ENCODE measurements around the gene IFT81. TPM values are rescaled to one million over a fixed set of nuclear protein-coding genes. Genes with fewer than 3 reads are reported as not detected.

IFT81 gene
- total and polyA plus RNA-seq, 7 donors: 1.8 to 42.7 (median 20.4) TPM

- Histone ChIP-seq H3K4me1 (peaks cover 0 to 12% (median 8%) of the 10 kb centered on the region in 4 donors), H3K9me3 (no peaks in the 10 kb centered on the region), H3K27me3 (no peaks in the 10 kb centered on the region), H3K27ac (no peak overlapping the region), H3K4me3 (no peak overlapping the region), H3K36me3 (no peaks in the 10 kb centered on the region)
- WGBS, 2 donors: 95 to 96% methylated on average over 4 of the region's 4 CpGs
- DNase-seq: no peak
- TF ChIP-seq POLR2A (IDR thresholded peaks at IDR 0.05) (no peak), POLR2AphosphoS5 (IDR thresholded peaks at IDR 0.05) (no peak), CTCF (IDR thresholded peaks at IDR 0.05) (no peak), EP300 (IDR thresholded peaks at IDR 0.05) (no peak)
- intact Hi-C loops (cut with DNase I): no loop called here
These were observed 105.3 kb downstream of the IFT81 start for GRCh38 chr12:110229409-110229808.

GRCh38 chr12:110230655-110231054, 106.5 kb downstream of the IFT81 start:
- H3K27ac ChIP-seq: no peak overlapping the region
- H3K4me3 ChIP-seq: no peak overlapping the region
- H3K27me3 ChIP-seq: no peaks in the 10 kb centered on the region
- intact Hi-C loops (cut with DNase I): no loop called here
- DNase-seq: no peak
- TF ChIP-seq EP300 (IDR thresholded peaks at IDR 0.05): no peak
- TF ChIP-seq POLR2AphosphoS5 (IDR thresholded peaks at IDR 0.05): no peak
- no peak for TF ChIP-seq POLR2A (IDR thresholded peaks at IDR 0.05)
- no peak for TF ChIP-seq CTCF (IDR thresholded peaks at IDR 0.05)
- no peaks in the 10 kb centered on the region for H3K9me3 ChIP-seq
- 83 to 87% methylated on average over 1 of the region's 1 CpG for WGBS, 2 donors
- peaks cover 0 to 4% (median 0%) of the 10 kb centered on the region in 4 donors for H3K4me1 ChIP-seq
- no peaks in the 10 kb centered on the region for H3K36me3 ChIP-seq

GRCh38 chr12:110233212-110233903, 109.2 kb downstream of the IFT81 start:
- TF ChIP-seq POLR2AphosphoS5 (IDR thresholded peaks at IDR 0.05) (no peak), POLR2A (IDR thresholded peaks at IDR 0.05) (no peak), CTCF (IDR thresholded peaks at IDR 0.05) (no peak), EP300 (IDR thresholded peaks at IDR 0.05) (no peak)
- Histone ChIP-seq H3K36me3 (no peaks in the 10 kb centered on the region), H3K27me3 (no peaks in the 10 kb centered on the region), H3K9me3 (no peaks in the 10 kb centered on the region), H3K27ac (no peak overlapping the region), H3K4me1 (peaks cover 0 to 4% (median 0%) of the 10 kb centered on the region in 4 donors), H3K4me3 (no peak overlapping the region)
- WGBS, 2 donors: 50 to 73% methylated on average over 6 of the region's 6 CpGs
- DNase-seq: no peak
- intact Hi-C loops (cut with DNase I): no loop called here

GRCh38 chr12:110234331-110234751, 110.2 kb downstream of the IFT81 start:
- Histone ChIP-seq H3K4me1 (peaks cover 0 to 4% (median 0%) of the 10 kb centered on the region in 4 donors), H3K36me3 (no peaks in the 10 kb centered on the region), H3K27me3 (no peaks in the 10 kb centered on the region), H3K4me3 (no peak overlapping the region), H3K9me3 (no peaks in the 10 kb centered on the region), H3K27ac (peak overlapping the region in 3 of 4 donors; percentile 22 to 25 (median 24))
- WGBS, 2 donors: 12 to 37% methylated on average over 2 of the region's 2 CpGs
- intact Hi-C loops (cut with DNase I): no loop called here
- DNase-seq: no peak
- TF ChIP-seq POLR2A (IDR thresholded peaks at IDR 0.05): no peak

- TF ChIP-seq POLR2A (IDR thresholded peaks at IDR 0.05) (no peak), CTCF (IDR thresholded peaks at IDR 0.05) (no peak), POLR2AphosphoS5 (IDR thresholded peaks at IDR 0.05) (no peak), EP300 (IDR thresholded peaks at IDR 0.05) (no peak)
- no peaks in the 10 kb centered on the region for H3K9me3 ChIP-seq
- 23 to 25% methylated on average over 3 of the region's 3 CpGs for WGBS, 2 donors
These were observed 110.6 kb downstream of the IFT81 start for GRCh38 chr12:110234755-110235154.

More at GRCh38 chr12:110234755-110235154, 110.6 kb downstream of the IFT81 start:
- peaks cover 0 to 4% (median 0%) of the 10 kb centered on the region in 4 donors for H3K4me1 ChIP-seq
- peak overlapping the region in 2 of 4 donors; percentile 24 to 25 for H3K27ac ChIP-seq
- no peaks in the 10 kb centered on the region for H3K27me3 ChIP-seq
- intact Hi-C loops (cut with DNase I): no loop called here
- H3K36me3 ChIP-seq: no peaks in the 10 kb centered on the region
- no peak for DNase-seq
- no peak overlapping the region for H3K4me3 ChIP-seq

All from sigmoid colon (tissue), 7 donors.